DMS 273 (cell line): ENCODE data around the gene MAU2.
A peak's percentile ranks its signal among the peaks of the same experiment; 100 is the strongest.
"Not testable (repeated sequence)": the region's sequence is repeated elsewhere in the genome, so short reads cannot be mapped to it uniquely, and the experiment has no call there.

Experiments used
- DNase-seq: peaks from one replicate; lab custom pipeline; 2025; ENCODE audit not compliant: unreplicated experiment; lab: John Stamatoyannopoulos, UW

MAU2 gene

GRCh38 chr19:19380316-19380715 lies 59.7 kb downstream of the MAU2 start:
- not testable (repeated sequence) for DNase-seq

- no peak for DNase-seq
Measured at GRCh38 chr19:19381007-19381926, 60.6 kb downstream of the MAU2 start.

GRCh38 chr19:19382118-19382517 lies 61.5 kb downstream of the MAU2 start:
- no peak for DNase-seq

- DNase-seq, result no peak
Measured at GRCh38 chr19:19384486-19384885, 63.9 kb downstream of the MAU2 start.

- peak; percentile 100 for DNase-seq
Measured at GRCh38 chr19:19385131-19385895, 64.7 kb downstream of the MAU2 start.

GRCh38 chr19:19385896-19386869 lies 65.6 kb downstream of the MAU2 start:
- no peak for DNase-seq

GRCh38 chr19:19387108-19387507 lies 66.5 kb downstream of the MAU2 start:
- no peak for DNase-seq

- DNase-seq, result no peak
Measured at GRCh38 chr19:19388568-19389555, 68.2 kb downstream of the MAU2 start.

GRCh38 chr19:19389683-19390082 lies 69.1 kb downstream of the MAU2 start:
- DNase-seq, result not testable (repeated sequence)

- not testable (repeated sequence) for DNase-seq
Measured at GRCh38 chr19:19394333-19394732, 73.7 kb downstream of the MAU2 start.

- peak; percentile 44 for DNase-seq
Measured at GRCh38 chr19:19399733-19400433, 79.3 kb downstream of the MAU2 start.

- no peak for DNase-seq
Measured at GRCh38 chr19:19402656-19403372, 82.2 kb downstream of the MAU2 start.

- no peak for DNase-seq
Measured at GRCh38 chr19:19403373-19403901, 82.8 kb downstream of the MAU2 start.

- DNase-seq, result peak; percentile 95
Measured at GRCh38 chr19:19404879-19405860, 84.5 kb downstream of the MAU2 start, which contains the start of gene GATAD2A. GATAD2A (plus strand) TSS chr19:19405675; CDS start chr19:19465346, 59,671 bp downstream.

- DNase-seq, result peak; percentile 73
Measured at GRCh38 chr19:19405971-19406877, 85.6 kb downstream of the MAU2 start.
